ENCODE measurements around the gene JCAD.
A peak's percentile ranks its signal among the peaks of the same experiment; 100 is the strongest.
"Not testable (repeated sequence)": the region's sequence is repeated elsewhere in the genome, so short reads cannot be mapped to it uniquely, and the experiment has no call there.

Gene JCAD

DNA sequence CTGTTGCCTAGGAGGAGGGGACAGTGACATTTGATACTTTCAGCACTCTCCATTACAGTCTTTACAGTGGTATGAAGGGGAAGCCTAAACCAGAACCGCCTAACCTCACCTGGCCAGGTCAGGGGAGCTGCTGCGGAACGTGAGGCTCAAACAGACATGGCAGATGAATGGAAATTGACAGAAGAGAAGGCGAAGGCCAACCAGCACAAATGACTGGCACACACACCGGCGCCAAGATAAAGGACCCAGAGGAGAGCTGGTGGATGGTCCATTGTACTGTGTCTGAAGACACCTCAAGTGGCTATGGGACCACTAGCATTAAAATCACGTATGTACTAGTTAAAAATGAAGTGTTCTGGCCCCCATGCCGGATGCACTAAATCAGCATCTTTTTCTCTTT, 53.0 kb downstream of the JCAD start:
- Histone ChIP-seq H3K9ac (ENCODE audit: insufficient read length) (no peak overlapping the region), H3K4me3 (no peak overlapping the region), H3K36me3 (ENCODE audit: insufficient read depth, low read length) (no peaks in the 10 kb centered on the region), H3K9me3 (ENCODE audit: low read depth, low read length) (no peaks in the 10 kb centered on the region), H3K27ac (no peak overlapping the region)
- no peak for DNase-seq (ENCODE audit: low read depth, low spot score)
- TF ChIP-seq POLR2AphosphoS5 (IDR thresholded peaks at IDR 0.05; ENCODE audit: borderline replicate concordance, low read depth, low read length) = no peak
- no peak for TF ChIP-seq FOXP2 (optimal IDR thresholded peaks at IDR 0.05; ENCODE audit: control extremely low read depth, extremely low read length, insufficient read depth)
- no peak for TF ChIP-seq EZH2 (IDR thresholded peaks at IDR 0.05)

- DNase-seq (ENCODE audit: low read depth, low spot score); H3K36me3 ChIP-seq (ENCODE audit: insufficient read depth, low read length): not testable (repeated sequence)
These were observed 54.3 kb downstream of the JCAD start for GRCh38 chr10:30005116-30005515.

DNA sequence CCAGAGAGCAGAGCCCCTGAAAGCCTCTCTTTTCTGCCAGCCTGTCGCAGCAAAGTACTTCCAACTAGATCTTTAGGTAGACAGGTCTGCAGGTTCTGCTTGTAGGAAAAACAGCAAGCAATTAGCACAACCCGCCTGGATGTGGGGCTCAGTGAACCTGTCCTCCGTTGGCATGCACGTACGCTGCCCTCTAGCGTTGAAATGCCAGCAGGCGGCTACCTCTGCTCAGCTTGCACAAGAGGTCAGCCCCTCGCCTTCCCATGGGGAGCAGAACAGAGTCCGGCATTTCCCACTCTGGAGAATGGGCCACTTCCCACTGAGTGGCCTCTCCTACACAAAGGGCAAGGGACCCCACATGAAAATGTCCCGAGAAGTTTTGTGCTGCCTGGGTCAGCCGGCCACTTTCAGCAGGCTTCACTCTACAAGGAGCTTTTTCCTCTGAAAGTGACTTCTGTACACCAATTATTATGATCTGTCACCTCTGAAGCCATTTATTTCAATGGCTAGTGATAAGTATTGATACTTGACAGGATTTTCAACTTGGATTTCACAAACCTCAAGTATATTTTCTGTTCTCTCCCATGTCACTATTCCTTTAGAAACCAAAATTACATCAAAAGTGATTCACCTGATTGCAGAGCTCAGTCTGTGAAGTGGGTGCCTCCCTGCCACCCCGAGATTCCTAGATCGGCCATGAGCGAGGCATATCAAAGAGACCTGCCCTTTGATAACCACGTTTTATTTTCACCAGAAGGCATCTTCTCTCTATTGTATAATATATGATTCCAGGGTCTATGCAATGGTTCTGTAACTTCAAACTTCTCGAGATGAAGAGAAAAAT, 56.7 kb downstream of the JCAD start:
- DNase-seq (ENCODE audit: low read depth, low spot score) = no peak

More at GRCh38 chr10:30005116-30005515, 54.3 kb downstream of the JCAD start:
- H3K9me3 ChIP-seq (ENCODE audit: low read depth, low read length); H3K4me3 ChIP-seq; H3K9ac ChIP-seq (ENCODE audit: insufficient read length); H3K27ac ChIP-seq: not testable (repeated sequence)

DNA sequence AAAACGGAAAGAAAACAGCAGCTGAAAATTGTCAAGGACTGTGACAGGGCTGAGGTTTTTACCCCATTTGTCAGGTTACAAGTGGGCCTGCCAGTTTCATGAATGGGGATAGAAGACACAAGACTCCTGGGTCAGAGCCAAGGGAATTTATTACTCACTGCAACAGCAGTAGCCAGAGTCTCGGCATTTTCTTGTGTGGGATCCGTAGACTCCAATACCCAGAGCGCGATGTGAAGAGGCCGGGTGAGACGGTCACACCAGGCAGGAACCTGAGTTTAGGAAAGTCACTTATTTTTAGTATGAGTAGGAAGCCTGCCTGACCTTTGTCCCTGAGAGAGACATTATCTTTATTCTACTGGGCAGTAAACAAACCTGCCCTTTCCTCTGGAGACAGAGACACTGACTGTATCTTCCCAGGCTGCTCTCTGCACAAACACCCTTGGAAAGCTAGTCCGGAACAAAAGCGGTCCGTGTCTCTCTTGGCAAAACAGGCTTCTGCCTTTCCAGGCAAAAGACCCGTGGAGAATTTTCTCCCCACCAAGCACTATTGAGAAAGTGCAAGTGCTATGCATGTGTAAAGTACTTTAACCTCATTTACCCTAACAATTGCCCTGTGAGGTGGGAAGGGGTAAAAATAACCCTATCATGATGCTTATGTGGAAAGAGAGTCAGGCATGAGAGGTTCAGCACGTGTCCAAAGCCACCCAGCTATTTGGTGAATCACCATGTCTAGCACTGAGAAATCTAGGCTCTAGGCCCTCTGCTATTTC, 58.4 kb downstream of the JCAD start:
- Histone ChIP-seq H3K9me3 (ENCODE audit: low read depth, low read length) (no peaks in the 10 kb centered on the region), H3K27ac (no peak overlapping the region), H3K36me3 (ENCODE audit: insufficient read depth, low read length) (no peaks in the 10 kb centered on the region), H3K4me3 (no peak overlapping the region), H3K9ac (ENCODE audit: insufficient read length) (no peak overlapping the region)
- no peak for DNase-seq (ENCODE audit: low read depth, low spot score)
- TF ChIP-seq FOXP2 (optimal IDR thresholded peaks at IDR 0.05; ENCODE audit: control extremely low read depth, extremely low read length, insufficient read depth) (no peak), POLR2AphosphoS5 (IDR thresholded peaks at IDR 0.05; ENCODE audit: borderline replicate concordance, low read depth, low read length) (no peak), EZH2 (IDR thresholded peaks at IDR 0.05) (no peak)

More for the DNA sequence above, 56.7 kb downstream of the JCAD start:
- Histone ChIP-seq H3K27ac (no peak overlapping the region), H3K9me3 (ENCODE audit: low read depth, low read length) (no peaks in the 10 kb centered on the region), H3K36me3 (ENCODE audit: insufficient read depth, low read length) (no peaks in the 10 kb centered on the region), H3K9ac (ENCODE audit: insufficient read length) (no peak overlapping the region), H3K4me3 (no peak overlapping the region)
- TF ChIP-seq FOXP2 (optimal IDR thresholded peaks at IDR 0.05; ENCODE audit: control extremely low read depth, extremely low read length, insufficient read depth) = no peak
- TF ChIP-seq EZH2 (IDR thresholded peaks at IDR 0.05) = no peak
- no peak for TF ChIP-seq POLR2AphosphoS5 (IDR thresholded peaks at IDR 0.05; ENCODE audit: borderline replicate concordance, low read depth, low read length)

- no peak overlapping the region for H3K9ac ChIP-seq (ENCODE audit: insufficient read length)
- H3K4me3 ChIP-seq = no peak overlapping the region
- H3K9me3 ChIP-seq (ENCODE audit: low read depth, low read length) = no peaks in the 10 kb centered on the region
- H3K27ac ChIP-seq = no peak overlapping the region
- DNase-seq (ENCODE audit: low read depth, low spot score) = peak; percentile 45
- TF ChIP-seq POLR2AphosphoS5 (IDR thresholded peaks at IDR 0.05; ENCODE audit: borderline replicate concordance, low read depth, low read length) (no peak), EZH2 (IDR thresholded peaks at IDR 0.05) (no peak), FOXP2 (optimal IDR thresholded peaks at IDR 0.05; ENCODE audit: control extremely low read depth, extremely low read length, insufficient read depth) (no peak)
- H3K36me3 ChIP-seq (ENCODE audit: insufficient read depth, low read length) = no peaks in the 10 kb centered on the region
These were observed 61.1 kb downstream of the JCAD start for GRCh38 chr10:29998142-29998808.

- no peak for DNase-seq (ENCODE audit: low read depth, low spot score)
- TF ChIP-seq EZH2 (IDR thresholded peaks at IDR 0.05) (no peak), FOXP2 (optimal IDR thresholded peaks at IDR 0.05; ENCODE audit: control extremely low read depth, extremely low read length, insufficient read depth) (no peak), POLR2AphosphoS5 (IDR thresholded peaks at IDR 0.05; ENCODE audit: borderline replicate concordance, low read depth, low read length) (no peak)
These were observed 64.6 kb downstream of the JCAD start for GRCh38 chr10:29994811-29995210.

DNA sequence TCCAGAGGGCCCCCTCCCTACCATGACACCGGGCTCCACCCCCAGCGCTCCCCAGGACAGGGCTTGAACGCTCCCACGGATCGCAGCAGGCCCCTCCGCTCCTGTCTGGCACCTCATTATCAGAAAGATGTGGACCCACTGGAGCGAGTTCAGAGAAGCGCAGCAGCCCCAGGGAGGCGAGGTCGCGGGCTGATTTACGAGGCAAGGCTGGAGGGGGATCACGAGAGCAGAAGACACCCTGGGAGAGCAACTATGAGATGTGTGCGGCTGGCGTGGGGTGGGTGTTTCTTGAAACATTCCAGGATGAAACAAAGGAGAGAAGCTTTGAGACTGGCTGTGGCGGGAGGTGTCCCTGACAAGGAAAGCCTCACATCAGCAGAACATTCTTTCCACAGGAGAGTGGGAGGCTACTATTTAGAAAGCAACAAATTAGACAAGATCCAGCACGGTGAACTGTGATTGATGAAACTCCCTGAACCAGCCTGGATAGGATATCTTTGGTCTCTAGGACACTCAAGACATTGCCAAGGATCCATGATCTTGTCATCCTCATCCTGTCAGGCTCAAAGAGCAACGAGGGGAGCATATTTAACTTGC, 66.0 kb downstream of the JCAD start:
- no peak for DNase-seq (ENCODE audit: low read depth, low spot score)
- H3K9ac ChIP-seq (ENCODE audit: insufficient read length) = no peak overlapping the region
- TF ChIP-seq FOXP2 (optimal IDR thresholded peaks at IDR 0.05; ENCODE audit: control extremely low read depth, extremely low read length, insufficient read depth) = no peak
- TF ChIP-seq POLR2AphosphoS5 (IDR thresholded peaks at IDR 0.05; ENCODE audit: borderline replicate concordance, low read depth, low read length) = no peak
- TF ChIP-seq EZH2 (IDR thresholded peaks at IDR 0.05) = no peak
- H3K4me3 ChIP-seq = no peak overlapping the region
- no peak overlapping the region for H3K27ac ChIP-seq
- no peaks in the 10 kb centered on the region for H3K36me3 ChIP-seq (ENCODE audit: insufficient read depth, low read length)
- H3K9me3 ChIP-seq (ENCODE audit: low read depth, low read length) = no peaks in the 10 kb centered on the region

More at GRCh38 chr10:29994811-29995210, 64.6 kb downstream of the JCAD start:
- Histone ChIP-seq H3K36me3 (ENCODE audit: insufficient read depth, low read length) (no peaks in the 10 kb centered on the region), H3K27ac (no peak overlapping the region), H3K9ac (ENCODE audit: insufficient read length) (no peak overlapping the region), H3K4me3 (no peak overlapping the region), H3K9me3 (ENCODE audit: low read depth, low read length) (no peaks in the 10 kb centered on the region)

GRCh38 chr10:29992914-29993313, 66.5 kb downstream of the JCAD start:
- Histone ChIP-seq H3K9ac (ENCODE audit: insufficient read length) (no peak overlapping the region), H3K4me3 (no peak overlapping the region), H3K27ac (no peak overlapping the region), H3K9me3 (ENCODE audit: low read depth, low read length) (no peaks in the 10 kb centered on the region), H3K36me3 (ENCODE audit: insufficient read depth, low read length) (no peaks in the 10 kb centered on the region)
- TF ChIP-seq FOXP2 (optimal IDR thresholded peaks at IDR 0.05; ENCODE audit: control extremely low read depth, extremely low read length, insufficient read depth) = no peak
- no peak for TF ChIP-seq EZH2 (IDR thresholded peaks at IDR 0.05)
- TF ChIP-seq POLR2AphosphoS5 (IDR thresholded peaks at IDR 0.05; ENCODE audit: borderline replicate concordance, low read depth, low read length) = no peak
- DNase-seq (ENCODE audit: low read depth, low spot score) = no peak

Data from SK-N-MC (cell line).